GM12878 (cell line): ENCODE results near the gene AWAT1.

Experiments
- MYC ChIP-seq: IDR thresholded peaks from 2 replicates; pipeline ENCODE4 v1.6.1; 2011; ENCODE audit warnings: mild to moderate bottlenecking, low read length, moderate library complexity, inconsistent platforms; ENCODE audit not compliant: insufficient read depth, insufficient replicate concordance, insufficient read length, severe bottlenecking
- NFYA ChIP-seq: IDR thresholded peaks from 2 replicates; pipeline ENCODE4 v1.6.1; 2011; ENCODE audit warnings: low read depth, mild to moderate bottlenecking, low read length, improper control_type of control experiment, borderline replicate concordance
- POLR2AphosphoS5 ChIP-seq: IDR thresholded peaks from 2 replicates; pipeline ENCODE4 v1.6.1; 2011; ENCODE audit warnings: mild to moderate bottlenecking, low read length, inconsistent platforms
- ZSCAN29 ChIP-seq: fragments of 450-650 bp; IDR thresholded peaks from 2 replicates; pipeline ENCODE4 v1.6.1; 2017; ENCODE audit warnings: mild to moderate bottlenecking, moderate library complexity
- TF ChIP-seq, protein P1 (sequence below): fragments of 450-650 bp; IDR thresholded peaks from 2 replicates; pipeline ENCODE4 v1.6.1; 2017; ENCODE audit warnings: antibody characterized with exemption, mild to moderate bottlenecking, moderate library complexity
- TF ChIP-seq, protein P2 (sequence below), 3 experiments: IDR thresholded peaks in 2 of 3; conservative IDR thresholded peaks in 1 of 3; 2 replicates each; pipeline ENCODE4 v1.5.1; 2011; ENCODE audit warnings: low read depth in 3 of 3, low read length in 3 of 3, mild to moderate bottlenecking in 3 of 3, control low read depth in 2 of 3, moderate library complexity in 2 of 3, inconsistent platforms in 1 of 3, mixed read lengths in 1 of 3; ENCODE audit not compliant: control insufficient read depth in 2 of 3, insufficient read depth in 1 of 3; ENCODE audit errors: extremely low read depth in 1 of 3

DNA sequence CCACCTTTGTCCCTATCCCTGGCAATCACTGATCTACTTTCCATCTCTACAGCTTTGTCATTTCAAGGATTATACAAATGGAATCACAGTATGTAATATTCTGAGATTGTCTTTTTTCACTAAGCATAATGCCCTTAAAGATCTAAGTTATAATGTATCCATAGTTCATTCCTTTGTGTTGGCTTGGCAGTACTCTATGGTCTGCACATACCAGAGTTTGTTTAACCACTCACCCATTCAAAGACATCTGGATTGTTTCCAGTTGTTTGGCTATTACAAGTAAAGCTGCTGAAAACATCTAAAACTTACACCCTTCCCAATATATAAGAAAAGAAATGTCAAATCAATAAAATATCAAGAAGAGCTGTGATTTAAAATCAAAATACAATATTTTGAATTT, 26.0 kb upstream of the AWAT1 start:
- TF ChIP-seq NFYA (no peak), ZSCAN29 (no peak), POLR2AphosphoS5 (no peak), MYC (no peak)
- TF ChIP-seq, protein P1, sequence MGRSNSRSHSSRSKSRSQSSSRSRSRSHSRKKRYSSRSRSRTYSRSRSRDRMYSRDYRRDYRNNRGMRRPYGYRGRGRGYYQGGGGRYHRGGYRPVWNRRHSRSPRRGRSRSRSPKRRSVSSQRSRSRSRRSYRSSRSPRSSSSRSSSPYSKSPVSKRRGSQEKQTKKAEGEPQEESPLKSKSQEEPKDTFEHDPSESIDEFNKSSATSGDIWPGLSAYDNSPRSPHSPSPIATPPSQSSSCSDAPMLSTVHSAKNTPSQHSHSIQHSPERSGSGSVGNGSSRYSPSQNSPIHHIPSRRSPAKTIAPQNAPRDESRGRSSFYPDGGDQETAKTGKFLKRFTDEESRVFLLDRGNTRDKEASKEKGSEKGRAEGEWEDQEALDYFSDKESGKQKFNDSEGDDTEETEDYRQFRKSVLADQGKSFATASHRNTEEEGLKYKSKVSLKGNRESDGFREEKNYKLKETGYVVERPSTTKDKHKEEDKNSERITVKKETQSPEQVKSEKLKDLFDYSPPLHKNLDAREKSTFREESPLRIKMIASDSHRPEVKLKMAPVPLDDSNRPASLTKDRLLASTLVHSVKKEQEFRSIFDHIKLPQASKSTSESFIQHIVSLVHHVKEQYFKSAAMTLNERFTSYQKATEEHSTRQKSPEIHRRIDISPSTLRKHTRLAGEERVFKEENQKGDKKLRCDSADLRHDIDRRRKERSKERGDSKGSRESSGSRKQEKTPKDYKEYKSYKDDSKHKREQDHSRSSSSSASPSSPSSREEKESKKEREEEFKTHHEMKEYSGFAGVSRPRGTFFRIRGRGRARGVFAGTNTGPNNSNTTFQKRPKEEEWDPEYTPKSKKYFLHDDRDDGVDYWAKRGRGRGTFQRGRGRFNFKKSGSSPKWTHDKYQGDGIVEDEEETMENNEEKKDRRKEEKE = no peak
- TF ChIP-seq, protein P2, sequence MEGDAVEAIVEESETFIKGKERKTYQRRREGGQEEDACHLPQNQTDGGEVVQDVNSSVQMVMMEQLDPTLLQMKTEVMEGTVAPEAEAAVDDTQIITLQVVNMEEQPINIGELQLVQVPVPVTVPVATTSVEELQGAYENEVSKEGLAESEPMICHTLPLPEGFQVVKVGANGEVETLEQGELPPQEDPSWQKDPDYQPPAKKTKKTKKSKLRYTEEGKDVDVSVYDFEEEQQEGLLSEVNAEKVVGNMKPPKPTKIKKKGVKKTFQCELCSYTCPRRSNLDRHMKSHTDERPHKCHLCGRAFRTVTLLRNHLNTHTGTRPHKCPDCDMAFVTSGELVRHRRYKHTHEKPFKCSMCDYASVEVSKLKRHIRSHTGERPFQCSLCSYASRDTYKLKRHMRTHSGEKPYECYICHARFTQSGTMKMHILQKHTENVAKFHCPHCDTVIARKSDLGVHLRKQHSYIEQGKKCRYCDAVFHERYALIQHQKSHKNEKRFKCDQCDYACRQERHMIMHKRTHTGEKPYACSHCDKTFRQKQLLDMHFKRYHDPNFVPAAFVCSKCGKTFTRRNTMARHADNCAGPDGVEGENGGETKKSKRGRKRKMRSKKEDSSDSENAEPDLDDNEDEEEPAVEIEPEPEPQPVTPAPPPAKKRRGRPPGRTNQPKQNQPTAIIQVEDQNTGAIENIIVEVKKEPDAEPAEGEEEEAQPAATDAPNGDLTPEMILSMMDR (IDR thresholded peaks at IDR 0.05 in 2 of 3, conservative IDR thresholded peaks at IDR 0.05 in 1 of 3; ENCODE audit: control insufficient read depth in 2 of 3, extremely low read depth in 1 of 3, insufficient read depth in 1 of 3, low read depth in 3 of 3, low read length in 3 of 3) = no peak
